ENCODE measurements around the gene PRDX5. TPM values are rescaled to one million over a fixed set of nuclear protein-coding genes. Genes with fewer than 3 reads are reported as not detected.
A peak's percentile ranks its signal among the peaks of the same experiment; 100 is the strongest.

PRDX5 gene
- polyA plus RNA-seq, 1 experiment: 383 TPM

GRCh38 chr11:64355078-64355940 is 37.4 kb downstream of the PRDX5 start:
- Histone ChIP-seq H3K27me3 (ENCODE audit: control insufficient read depth, insufficient read depth, low read length) (no peaks in the 10 kb centered on the region), H3K9me3 (ENCODE audit: control insufficient read depth, insufficient read depth, low read length) (no peaks in the 10 kb centered on the region; the same call in 1 of the 2 replicates), H3K4me3 (ENCODE audit: low read depth, low read length) (peak overlapping the region; percentile 51), H3K27ac (ENCODE audit: low read depth, low read length) (no peak overlapping the region)
- CTCF ChIA-PET: interaction anchor here (0.5 to 5.8 kb wide), 46 partner anchors 9 to 687 kb away, joined by 3 to 86 read pairs (median 5); partner anchors contain the start of genes CCDC88B, GPR137, PRDX5 and SAC3D1
- POLR2A ChIA-PET: interaction anchor here (0.5 to 1.1 kb wide), 9 partner anchors 13 to 1628 kb away, joined by 3 to 11 read pairs (median 4); partner anchors contain the start of genes PRDX5 and TRMT112
- TF ChIP-seq CTCF (IDR thresholded peaks at IDR 0.05; ENCODE audit: low read depth, low read length): peak; percentile 83
- peak; percentile 39 for DNase-seq (ENCODE audit: low read depth, low spot score)

- DNase-seq (ENCODE audit: low read depth, low spot score): no peak
- peak; percentile 45 for TF ChIP-seq CTCF (IDR thresholded peaks at IDR 0.05; ENCODE audit: low read depth, low read length)
Observed at GRCh38 chr11:64356498-64357411, 38.8 kb downstream of the PRDX5 start.

GRCh38 chr11:64357446-64357845 is 39.5 kb downstream of the PRDX5 start:
- ChIA-PET CTCF (interaction anchor here (1.0 to 5.8 kb wide), 5 partner anchors 15 to 55 kb away, joined by 3 to 86 read pairs (median 38); partner anchors contain the start of genes CCDC88B, PRDX5 and TRMT112), POLR2A (no interaction called here)
- no peak for TF ChIP-seq CTCF (IDR thresholded peaks at IDR 0.05; ENCODE audit: low read depth, low read length)
- no peak for DNase-seq (ENCODE audit: low read depth, low spot score)
- no peak overlapping the region for H3K27ac ChIP-seq (ENCODE audit: low read depth, low read length)
- no peaks in the 10 kb centered on the region for H3K27me3 ChIP-seq (ENCODE audit: control insufficient read depth, insufficient read depth, low read length)
- no peaks in the 10 kb centered on the region; the same call in 1 of the 2 replicates for H3K9me3 ChIP-seq (ENCODE audit: control insufficient read depth, insufficient read depth, low read length)
- no peak overlapping the region for H3K4me3 ChIP-seq (ENCODE audit: low read depth, low read length)

More at GRCh38 chr11:64356498-64357411, 38.8 kb downstream of the PRDX5 start:
- ChIA-PET POLR2A (no interaction called here), CTCF (interaction anchor here (0.5 to 5.8 kb wide), 13 partner anchors 7 to 107 kb away, joined by 3 to 86 read pairs (median 10); partner anchors contain the start of genes CCDC88B, PRDX5 and TRMT112)
- H3K9me3 ChIP-seq (ENCODE audit: control insufficient read depth, insufficient read depth, low read length): no peaks in the 10 kb centered on the region; the same call in 1 of the 2 replicates
- no peak overlapping the region for H3K4me3 ChIP-seq (ENCODE audit: low read depth, low read length)
- no peak overlapping the region for H3K27ac ChIP-seq (ENCODE audit: low read depth, low read length)
- H3K27me3 ChIP-seq (ENCODE audit: control insufficient read depth, insufficient read depth, low read length): no peaks in the 10 kb centered on the region

GRCh38 chr11:64357904-64358535 is 40.1 kb downstream of the PRDX5 start:
- POLR2A ChIA-PET: no interaction called here
- no peak for TF ChIP-seq CTCF (IDR thresholded peaks at IDR 0.05; ENCODE audit: low read depth, low read length)
- CTCF ChIA-PET: interaction anchor here (4.2 to 5.8 kb wide), 2 partner anchors 16 to 55 kb away, joined by 62 to 86 read pairs; partner anchors contain the start of gene CCDC88B
- Histone ChIP-seq H3K4me3 (ENCODE audit: low read depth, low read length) (peak overlapping the region; percentile 58), H3K27me3 (ENCODE audit: control insufficient read depth, insufficient read depth, low read length) (no peaks in the 10 kb centered on the region), H3K9me3 (ENCODE audit: control insufficient read depth, insufficient read depth, low read length) (no peaks in the 10 kb centered on the region; the same call in 1 of the 2 replicates), H3K27ac (ENCODE audit: low read depth, low read length) (no peak overlapping the region)
- DNase-seq (ENCODE audit: low read depth, low spot score): no peak

All from AG04450 (cell line).